HG03103 (cell line): Measurements from ENCODE around the gene TWF2.

Experiments used
- ATAC-seq: cut with Tn5 transposase; IDR thresholded peaks from one replicate; pipeline ENCODE4 v1.9.1; 2021; ENCODE audit warnings: low read depth; ENCODE audit not compliant: unreplicated experiment

TWF2 gene

DNA sequence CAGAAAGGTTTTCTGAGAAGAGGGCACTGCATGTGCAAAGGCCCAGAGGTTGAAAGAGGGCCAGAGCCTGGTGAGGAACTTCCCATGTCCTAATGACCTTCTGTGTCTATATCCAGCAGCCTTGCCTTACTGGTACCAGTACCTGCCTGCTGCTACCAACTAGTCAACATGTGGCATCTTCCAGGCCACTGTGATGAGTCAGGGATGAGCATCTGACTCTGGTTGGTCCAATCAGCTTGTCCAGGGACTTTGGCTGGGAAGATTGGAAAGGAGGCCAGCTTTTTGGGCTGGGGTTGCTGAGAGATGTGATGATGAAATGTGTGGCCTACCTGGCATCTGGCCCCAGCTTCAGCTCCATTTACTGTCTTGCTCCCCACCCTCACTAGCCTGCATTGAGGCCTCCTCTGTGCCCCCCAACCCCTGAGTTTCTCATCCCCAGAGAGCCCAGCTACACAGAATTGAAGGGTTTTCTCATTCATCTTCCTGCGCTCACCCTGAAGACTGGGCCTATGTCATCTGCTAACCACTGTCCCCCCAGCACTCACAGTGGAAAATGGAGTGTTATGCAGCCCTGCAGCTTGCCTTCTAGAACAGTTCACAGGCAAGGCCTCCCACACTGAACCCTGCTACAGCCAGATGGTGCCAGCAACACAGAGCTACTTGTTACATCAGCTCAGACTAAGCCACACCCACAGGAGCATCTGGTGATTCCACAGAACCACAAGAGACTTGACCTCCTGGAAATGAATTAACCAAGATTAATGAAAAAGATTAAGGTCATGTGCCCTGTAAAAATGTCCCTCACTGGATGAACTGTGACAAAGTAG, 1.3 kb upstream of the TWF2 start:
- ATAC-seq = no peak

DNA sequence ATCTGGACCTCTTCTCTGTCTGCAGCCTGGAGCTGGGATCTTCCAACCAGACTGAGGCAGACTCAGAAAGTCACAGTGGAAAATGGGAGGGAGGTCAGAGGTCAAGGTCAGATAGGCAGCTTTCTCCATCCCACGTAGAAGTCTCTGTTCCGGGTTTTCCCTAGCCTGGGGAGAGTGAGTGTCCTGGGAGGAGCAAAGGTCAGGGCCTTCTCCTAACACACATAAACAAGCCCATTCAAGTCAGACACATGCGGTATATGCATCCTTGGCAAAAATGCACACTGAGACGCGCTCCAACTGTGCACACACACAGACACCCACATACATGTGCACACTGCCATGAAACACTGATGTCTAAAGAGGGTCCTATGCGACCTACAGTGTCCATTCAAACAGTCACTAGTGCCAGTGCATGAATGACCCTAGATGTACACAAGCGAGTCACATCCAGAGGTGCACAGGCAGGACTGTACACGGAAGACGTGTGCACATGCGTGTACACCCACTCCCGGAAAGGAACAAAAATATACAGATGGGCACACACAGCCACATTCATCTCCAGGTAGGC, 681 bp downstream of the TWF2 start:
- ATAC-seq = no peak

DNA sequence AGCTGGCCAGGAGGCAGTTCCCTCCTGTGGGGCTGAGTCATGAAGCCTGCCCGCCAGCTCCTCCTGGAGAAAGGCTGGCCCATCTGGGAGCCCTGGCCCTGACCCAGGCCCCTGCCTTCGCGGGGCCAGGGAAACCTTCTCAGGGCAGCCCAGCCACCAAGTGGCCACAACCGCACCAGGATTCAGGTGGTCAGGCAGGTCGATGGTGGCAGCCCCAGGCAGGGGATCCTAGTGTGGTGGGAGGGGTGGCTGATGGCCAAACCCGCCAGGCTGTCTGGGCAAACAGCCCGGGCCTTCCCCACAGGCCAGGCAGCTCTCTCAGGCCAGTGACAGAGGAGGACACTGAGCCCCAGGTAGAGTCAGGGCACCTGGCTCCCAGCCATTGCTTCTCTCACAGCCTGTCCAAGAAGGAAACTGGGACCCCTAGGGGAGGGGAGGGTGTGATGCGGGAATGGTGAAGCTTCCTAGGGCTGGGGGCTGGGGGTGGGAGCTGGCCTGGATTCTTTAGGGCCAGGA, 1.2 kb downstream of the TWF2 start:
- ATAC-seq = no peak

- no peak for ATAC-seq
Measured at GRCh38 chr3:52237006-52237656, 1.8 kb downstream of the TWF2 start.

- no peak for ATAC-seq
Measured at GRCh38 chr3:52236424-52236886, 2.5 kb downstream of the TWF2 start.

DNA sequence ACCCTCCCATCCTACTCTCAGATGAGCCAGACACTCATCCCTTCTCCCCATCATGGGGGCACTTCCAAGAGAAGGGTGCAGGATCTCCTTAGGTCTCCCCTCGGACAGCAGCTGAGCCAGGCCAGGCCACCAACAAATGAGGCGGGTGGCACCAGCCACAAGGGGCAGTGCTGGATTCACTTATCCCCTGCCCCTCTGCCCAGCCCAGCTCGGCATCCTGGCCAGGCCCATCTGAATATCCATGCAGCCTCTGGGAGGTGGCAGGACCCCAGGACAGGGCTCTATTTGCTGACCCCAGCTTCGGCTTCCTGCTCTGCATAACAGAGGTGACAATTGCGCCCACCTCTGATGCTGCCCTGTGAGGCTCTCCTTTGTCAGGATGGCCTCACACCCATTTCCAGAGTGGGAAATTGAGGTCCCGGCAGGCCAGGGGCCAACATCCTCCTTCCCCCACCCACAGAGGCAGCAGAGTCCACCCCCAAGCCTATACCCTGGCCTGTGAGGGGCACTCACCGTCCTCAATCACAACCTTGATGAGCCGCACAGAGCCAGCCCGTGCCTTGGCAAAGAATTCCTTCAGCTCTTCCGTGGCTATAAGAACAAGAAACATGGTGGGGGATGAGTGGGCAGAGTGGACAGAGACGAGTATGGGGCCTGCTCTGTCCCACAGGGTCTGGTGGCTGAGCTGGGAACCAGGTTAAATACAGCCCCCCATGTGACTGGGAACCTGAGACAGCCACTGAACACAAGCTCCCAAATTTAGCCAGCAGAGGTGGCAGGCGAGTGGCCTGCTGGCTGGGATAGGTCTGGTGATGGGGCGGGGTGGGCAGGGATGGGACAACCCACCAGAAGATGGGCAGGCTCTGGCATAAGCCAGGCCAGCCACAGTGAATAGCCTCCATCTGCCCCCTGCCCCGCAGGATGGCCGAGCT, 4.2 kb downstream of the TWF2 start:
- no peak for ATAC-seq

DNA sequence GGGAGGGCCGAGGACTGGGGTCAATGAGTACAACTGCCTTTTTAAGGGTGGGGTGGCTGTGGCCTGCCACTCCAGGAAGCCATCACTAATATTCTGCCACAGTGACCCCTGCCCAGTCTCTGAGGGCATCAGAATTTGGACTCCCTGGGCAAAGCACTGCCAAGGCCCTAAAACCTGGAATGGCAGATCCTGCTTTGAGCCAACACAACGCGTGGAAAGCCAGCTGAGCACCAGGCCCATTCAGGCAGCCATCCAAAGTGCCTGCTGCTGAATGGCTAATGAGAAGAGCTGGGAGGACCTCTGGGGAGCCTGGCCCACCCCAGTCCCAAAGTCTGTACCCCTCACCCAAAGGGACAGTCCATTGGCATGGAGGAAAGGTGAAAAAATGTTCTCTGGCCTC, 5.0 kb downstream of the TWF2 start:
- no peak for ATAC-seq

DNA sequence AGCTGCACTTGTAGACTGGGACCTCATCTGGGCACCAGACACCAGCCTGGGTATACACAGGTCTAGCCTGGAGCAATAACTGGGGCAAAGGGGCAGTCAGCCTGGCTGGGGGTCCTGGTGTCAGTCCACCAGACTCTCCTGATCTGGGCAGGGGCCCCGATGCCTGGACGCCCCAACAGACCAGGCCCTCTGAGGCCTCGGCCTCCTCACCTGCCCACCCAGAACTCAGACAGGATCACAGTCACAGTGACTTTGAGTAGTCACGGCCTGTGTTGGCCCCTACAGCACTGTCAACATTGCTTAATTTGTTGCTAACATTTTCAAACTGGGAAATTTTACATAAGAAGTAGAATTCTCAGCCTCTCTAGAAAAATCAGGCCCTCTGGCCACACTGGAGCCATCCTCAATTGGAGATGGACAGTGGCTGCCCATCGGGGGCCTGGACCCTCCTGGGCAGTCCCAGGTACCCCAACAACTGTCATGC, 5.8 kb downstream of the TWF2 start:
- ATAC-seq = no peak

DNA sequence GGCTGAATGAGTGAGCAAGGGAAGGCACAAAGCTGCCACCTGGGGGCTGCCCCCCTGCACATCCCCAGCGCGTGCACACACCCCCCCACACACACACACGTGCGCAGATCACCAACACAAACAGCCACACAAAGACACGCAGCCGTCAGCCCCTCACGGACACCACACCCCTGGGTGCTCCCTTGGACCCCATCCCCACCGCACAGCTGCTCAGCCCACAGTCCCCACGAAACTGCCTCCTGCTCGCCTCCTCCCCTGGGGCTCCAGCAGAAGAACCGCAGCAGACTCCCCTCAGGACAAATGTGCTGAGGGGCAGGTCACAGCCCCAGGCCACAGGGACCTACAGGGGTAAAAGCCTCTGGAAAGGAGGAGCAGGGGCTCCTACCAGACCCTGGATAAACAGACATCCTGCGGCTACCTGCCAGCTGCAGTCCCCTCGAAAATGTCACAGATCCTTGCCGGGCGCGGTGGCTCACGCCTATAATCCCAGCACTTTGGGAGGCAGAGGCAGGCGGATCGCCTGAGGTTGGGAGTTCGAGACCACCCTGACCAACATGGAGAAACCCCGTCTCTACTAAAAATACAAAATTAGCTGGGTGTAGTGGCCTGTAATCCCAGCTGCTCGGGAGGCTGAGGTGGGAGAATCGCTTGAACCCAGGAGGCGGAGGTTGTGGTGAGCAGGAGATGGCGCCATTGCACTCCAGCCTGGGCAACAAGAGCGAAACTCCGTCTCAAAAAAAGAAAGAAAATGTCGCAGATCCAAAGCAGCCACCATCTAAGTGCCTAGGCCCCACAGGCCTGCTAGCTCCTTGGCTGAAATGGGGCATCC, 6.5 kb downstream of the TWF2 start:
- ATAC-seq = no peak

DNA sequence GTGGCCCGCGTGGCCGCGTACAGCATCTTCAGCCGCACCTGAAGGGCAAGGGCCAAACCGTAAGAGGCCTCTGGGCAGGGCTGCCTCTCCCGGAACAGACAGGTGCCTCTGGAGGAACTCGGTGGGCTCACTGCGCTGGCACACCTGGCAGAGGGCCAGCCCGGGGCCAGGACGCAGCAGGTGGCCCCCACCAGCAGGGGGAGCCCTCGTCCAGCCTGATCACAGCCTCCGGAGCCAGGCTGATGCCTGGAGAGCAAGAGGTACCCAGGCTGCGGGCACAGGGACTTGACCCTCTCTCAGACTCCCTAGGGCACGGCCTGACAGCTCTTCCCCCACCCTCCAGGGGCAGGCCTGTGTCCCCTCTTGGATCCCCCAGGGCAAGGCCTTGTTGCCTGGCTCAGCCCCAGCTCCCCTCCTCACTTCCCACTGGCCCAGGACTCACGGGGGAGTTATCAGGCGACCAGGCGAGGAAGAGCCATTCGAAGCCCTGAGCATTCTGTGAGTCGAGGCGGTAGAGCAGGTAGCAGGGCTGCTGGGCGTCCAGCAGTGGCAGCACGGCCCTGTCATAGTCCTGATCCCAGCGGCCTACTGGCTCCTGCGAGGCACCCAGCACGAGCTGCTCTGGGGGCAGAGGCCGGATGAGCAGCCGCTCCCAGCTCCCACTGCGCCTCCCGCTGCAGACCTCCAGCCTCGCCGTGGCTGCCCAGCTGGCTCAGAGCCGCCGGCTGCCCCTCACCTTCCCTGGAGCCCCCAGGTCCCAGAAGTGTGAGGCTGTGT, 7.3 kb downstream of the TWF2 start:
- no peak for ATAC-seq

DNA sequence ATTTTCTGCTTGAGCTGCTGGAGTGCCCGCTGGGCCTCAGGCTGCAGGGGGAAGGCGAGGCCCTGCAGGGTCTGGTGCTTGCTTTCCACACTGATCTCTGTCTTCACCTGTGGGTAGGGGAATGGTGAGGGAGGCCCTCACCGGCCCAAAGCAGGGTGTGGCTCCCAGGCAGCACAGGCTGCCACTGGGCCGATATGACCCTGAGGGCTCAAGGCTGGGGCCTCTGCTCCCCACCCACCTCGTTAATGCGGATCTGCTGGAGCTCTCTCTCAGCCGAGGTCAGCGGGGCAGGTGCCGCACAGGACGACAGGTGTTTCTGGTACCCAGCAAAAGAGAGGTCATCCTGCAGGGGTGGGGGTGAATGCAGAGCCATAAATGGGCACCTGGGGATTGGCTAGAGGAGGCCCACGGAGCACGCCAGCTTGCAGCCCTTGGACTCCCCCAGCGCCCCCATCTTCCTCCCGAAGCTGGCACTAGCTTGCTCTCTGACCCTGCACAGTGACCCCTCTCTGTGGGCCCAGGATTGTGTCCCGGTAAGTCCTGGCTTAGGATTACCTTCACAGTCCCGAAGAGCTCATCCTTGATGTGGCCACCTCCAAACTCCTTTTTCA, 8.0 kb downstream of the TWF2 start:
- no peak for ATAC-seq

GRCh38 chr3:52230461-52230860, 8.5 kb downstream of the TWF2 start:
- ATAC-seq = no peak

DNA sequence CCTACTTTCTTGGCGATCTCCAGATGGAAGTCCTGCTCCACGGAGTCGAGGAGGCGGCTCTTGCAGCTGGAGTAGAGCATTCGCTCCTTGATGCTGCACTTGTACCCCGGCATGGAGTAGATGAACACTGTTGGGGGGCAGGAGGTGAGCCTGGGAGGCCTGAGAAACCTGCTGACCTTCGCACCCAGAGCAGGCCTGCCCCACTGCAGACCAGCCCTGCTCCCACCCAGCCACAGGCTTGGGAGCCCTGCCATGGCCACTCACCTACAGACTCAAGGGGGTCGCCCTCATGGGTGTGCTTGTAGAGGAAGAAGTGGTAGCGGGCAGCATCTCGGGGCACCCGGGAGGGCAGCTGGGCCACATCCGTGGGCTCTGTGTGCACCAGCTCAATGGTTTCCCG, 9.3 kb downstream of the TWF2 start:
- ATAC-seq = no peak

DNA sequence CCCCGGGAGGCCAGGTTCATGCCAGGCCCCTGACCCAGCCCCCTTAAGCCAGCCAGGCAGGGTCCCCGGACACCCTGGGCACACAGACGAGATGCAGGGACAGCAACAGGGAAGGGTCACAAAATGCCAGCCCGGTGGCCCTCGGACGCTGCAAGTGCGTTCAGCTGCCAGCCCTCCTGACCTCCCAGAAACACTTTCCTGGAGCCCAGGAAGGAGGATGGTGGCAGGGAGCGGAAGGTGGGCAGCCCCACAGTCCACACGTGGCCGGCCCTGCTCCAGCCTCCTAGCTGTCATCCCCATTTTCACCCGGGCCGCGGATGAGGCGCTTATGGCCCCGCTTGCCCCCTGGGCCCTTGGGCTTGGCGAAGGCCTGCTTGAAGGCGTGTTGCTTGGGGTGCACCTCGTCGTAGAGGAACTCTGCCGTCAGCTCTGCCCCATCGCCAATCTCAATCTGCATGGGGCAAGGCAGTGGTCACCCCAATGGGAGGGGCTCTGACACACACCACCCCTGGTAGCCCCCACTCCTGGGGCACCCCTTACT, 10.1 kb downstream of the TWF2 start:
- no peak for ATAC-seq

DNA sequence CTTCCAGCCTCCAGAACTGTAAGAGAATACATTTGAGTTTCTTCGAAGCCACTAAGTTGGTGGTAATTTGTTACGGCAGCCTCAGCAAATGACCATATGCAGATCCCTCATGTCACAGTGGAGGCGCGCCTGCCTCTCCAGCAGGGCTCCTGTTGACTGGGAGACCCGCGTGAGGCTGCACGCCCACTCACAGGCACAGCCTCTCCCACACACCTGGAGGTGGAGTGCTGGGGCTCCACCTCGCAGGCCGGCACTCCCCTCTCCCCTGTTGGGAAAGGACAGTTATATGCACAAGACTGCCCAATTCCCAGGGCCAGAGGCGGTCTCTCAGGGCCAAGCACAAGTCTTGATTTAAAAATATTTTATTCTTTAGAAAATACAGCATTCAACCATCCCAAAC, 10.7 kb downstream of the TWF2 start:
- ATAC-seq = no peak

- no peak for ATAC-seq
Measured at GRCh38 chr3:52227766-52228165, 11.2 kb downstream of the TWF2 start.

- no peak for ATAC-seq
Measured at GRCh38 chr3:52227117-52227516, 11.8 kb downstream of the TWF2 start.

DNA sequence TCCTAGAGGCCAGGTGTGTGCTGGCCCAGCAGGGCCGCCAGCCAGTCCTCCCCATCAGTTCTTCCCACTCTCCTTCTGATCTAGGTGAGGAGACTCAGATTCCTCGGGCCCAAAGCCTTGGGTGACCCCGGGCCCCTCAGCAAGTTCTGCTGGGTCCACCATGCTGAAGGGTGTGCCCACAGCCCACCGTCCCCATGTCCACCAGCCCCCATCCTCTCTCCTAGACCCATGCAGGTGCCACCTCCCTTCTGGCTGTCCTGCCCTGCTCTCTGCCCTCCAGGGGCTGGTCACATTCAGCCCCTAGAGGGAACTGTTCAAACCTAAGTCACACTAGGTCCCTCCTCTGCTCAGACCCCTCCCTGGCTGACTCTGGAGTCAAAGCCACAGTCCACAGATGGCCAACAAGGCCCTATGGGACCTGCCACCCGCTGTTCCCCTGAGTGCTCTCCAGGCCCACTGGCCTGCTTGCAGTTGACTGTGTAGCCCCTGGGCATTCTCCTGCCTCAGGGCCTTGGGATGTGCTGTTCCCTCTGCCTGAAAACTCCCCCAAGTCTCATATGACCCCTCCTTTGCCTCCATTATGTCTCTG, 12.6 kb downstream of the TWF2 start:
- no peak for ATAC-seq
